HG02884 (cell line): ENCODE data around the gene CNNM4.

Experiments
- ATAC-seq: cut with Tn5 transposase; IDR thresholded peaks from one replicate; pipeline ENCODE4 v1.9.1; 2021; ENCODE audit warnings: mild to moderate bottlenecking, moderate library complexity; ENCODE audit not compliant: unreplicated experiment

CNNM4 gene

GRCh38 chr2:96828436-96828835 is 67.7 kb downstream of the CNNM4 start:
- ATAC-seq: no peak

- no peak for ATAC-seq
Measured at GRCh38 chr2:96828874-96829273, 68.2 kb downstream of the CNNM4 start.

GRCh38 chr2:96830044-96830562 is 69.4 kb downstream of the CNNM4 start:
- no peak for ATAC-seq

DNA sequence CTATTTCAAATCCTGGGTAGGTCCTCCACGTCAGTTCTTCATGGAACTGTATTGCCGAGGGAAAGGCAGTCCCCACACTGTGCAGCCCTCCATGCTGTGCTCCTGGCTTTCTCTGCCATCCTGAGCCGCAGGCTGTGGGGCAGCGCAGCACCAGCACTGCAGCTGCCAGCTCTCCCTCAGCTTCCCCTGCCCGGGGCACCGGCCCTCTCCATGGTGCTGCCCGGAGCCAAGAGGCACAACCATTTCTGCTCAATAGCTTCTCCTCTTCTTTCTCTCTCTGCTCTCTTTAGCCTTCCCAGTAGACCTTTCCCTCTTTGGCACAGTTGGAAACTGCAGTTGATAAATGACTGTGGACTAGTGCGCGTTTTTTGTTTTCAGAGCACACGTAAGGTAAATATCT is 71.0 kb downstream of the CNNM4 start:
- no peak for ATAC-seq

DNA sequence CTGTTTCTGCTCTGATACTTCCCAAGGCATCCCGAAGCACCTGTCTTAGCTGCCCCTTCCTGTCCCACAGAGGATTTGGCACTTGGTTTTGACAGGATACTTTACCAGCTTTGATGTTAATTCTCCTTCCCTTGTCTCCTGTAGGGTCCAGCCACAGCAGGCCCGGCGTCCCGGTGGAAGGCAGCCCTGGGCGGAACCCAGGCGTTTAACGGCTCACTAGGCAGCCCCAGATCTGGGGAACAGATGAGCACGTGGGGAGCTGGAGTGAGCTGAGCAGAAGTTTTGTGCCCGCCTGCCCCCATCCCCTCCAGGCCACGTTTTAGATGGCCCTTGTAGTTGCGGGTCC is 71.7 kb downstream of the CNNM4 start:
- ATAC-seq: no peak

DNA sequence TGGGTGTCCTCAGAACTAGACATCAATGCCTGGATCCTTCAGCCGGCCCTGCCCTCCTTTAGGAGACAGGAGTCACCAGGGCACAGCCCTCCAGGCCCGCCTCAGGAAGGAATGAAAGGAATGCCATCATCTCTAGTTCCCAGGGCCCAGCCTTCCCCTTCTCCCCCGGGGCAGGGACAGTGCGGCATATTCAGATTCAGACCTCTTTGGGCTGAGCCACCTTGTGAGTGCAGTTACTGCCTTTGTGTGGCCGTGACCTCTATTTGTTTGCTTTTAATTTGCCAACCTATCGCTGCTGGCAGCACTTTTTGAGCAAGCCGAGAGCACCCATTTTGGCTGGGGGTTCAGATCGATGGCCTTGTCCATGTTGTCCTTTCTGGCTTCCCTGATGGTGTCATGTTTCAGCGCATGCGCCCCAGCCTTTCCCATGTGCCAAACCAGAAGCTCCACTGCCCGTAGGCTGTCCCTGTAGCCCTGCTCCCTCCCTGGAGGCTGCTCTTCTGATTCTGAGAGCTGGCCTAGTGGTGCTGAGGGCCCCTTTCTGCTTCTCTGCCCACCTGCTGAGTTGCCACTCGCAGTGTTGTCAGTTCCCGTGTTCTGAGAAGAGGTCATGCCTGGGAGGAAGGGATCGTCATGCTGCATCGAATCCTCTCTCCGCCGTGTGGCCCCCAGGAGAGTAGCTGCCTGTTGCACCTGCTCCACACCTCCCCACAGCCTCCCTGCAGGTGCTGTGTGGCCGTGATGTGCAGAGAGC is 72.2 kb downstream of the CNNM4 start:
- ATAC-seq: no peak

DNA sequence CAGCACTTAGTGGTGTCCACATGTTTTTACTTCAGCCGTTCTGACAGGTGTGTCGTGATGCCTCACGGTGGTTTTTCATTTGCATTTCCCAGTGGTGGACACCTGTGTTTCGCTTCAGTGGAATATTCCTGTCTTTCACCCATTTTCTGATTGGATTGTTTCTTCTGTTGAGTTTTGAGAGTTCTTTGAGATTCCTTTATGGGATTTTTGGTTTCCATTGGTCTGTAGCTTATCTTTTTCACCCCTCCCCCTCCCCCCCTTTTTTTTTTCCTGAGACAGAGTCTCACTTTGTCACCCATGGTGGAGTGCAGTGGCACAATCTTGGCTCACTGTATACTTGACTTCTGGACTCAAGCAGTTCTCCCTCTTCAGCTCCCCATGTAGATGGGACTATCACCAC is 75.1 kb downstream of the CNNM4 start:
- no peak for ATAC-seq

GRCh38 chr2:96837575-96837974 is 76.9 kb downstream of the CNNM4 start:
- ATAC-seq: no peak

- ATAC-seq: no peak
Measured at GRCh38 chr2:96838345-96839292, 77.9 kb downstream of the CNNM4 start.

- no peak for ATAC-seq
Measured at GRCh38 chr2:96839293-96839874, 78.7 kb downstream of the CNNM4 start.

GRCh38 chr2:96839875-96840850 is 79.5 kb downstream of the CNNM4 start:
- no peak for ATAC-seq

DNA sequence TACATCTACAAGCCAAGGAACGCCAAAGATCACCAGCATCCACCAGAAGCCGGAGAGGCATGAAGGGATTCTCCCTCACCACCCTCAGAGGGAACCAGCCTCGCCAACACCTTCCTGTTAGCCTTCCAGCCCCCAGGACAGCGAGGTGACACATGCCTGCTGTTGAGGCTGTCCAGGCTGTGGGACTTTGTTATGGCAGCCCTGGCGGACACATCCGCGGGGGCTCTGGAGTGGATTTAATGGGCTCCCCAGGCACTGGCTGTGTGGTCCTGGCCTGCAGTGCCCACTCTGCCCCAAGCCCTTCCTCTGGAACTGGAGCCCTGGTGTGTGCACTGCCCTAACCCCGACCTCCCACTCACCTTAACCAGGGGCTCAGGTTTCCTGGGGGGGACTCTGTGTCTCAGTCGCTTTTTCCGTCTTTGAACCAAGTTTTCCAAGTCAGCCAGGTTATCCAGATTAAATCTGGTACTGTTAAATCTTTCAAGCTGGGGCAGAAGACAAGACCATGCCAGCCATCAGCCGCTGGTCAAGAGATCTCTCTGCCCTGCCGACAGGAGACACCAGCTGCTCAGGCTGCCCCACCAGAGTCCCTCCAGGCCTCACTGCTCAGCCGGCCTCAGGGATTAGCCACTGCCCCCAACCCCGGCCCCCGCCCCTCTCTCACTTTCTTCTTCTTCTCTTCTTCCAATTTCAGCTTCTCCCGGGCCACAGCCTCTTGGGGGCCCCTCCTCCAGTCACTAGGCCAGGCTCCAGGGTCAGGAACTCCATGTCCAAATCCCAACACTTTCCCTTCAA is 81.2 kb downstream of the CNNM4 start:
- no peak for ATAC-seq

DNA sequence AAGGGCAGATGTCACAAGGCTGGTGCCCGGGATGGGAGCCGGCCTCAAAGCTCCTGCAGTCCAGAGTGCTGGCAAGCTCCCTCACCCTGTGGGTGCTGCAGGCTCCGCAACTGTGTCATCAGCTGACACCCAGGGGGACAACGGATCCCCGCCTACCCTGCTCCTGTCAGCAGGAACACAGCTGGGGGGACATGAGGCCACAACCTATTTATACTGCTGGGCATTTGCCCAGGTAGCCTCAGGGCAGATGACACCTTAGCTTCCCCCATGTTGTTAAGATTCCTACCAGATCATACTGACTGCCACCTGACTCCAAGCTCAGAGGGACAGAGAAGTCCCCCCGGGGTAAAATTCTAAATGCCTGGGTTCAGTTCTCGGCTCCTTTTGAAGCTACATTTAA is 81.9 kb downstream of the CNNM4 start:
- no peak for ATAC-seq

DNA sequence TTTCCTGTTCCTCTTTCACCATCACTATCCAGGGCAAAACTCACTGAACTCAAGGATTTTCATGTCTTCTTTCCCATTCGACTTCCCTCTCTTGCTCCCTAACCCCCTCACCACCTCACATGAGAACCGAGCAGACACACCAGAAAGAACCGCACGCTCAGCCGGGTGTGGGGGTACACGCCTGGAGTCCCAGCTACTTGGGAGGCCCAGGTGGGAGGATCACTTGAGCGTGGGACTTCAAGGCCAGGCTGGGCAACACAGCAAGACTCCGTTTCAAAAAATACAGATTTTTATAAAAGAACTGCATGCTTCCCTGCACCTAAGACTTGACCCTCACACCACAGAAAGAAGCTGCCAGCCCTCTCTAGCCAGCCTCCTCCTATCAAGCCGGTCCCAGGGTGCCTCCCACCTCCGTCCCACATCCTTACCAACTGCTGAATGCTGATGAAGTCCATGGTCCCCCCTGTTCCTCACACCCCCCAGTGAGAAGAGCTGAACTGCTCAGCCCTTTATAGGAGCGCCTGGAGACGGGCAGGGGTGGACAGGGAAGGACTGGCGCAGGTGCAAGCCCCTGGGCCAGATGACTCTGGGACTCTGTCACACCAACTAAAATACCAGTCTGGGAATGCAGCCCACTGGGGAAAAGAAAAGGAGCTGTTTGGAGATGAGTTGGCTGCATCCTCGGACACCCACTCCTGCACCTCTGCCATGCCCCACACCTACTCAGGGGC is 83.0 kb downstream of the CNNM4 start, which contains the start of gene ANKRD23:
ANKRD23 (minus strand) TSS at position 484 of the 731 bp plus-strand sequence; CDS start at position 455, 29 bp downstream.
- ATAC-seq: no peak

DNA sequence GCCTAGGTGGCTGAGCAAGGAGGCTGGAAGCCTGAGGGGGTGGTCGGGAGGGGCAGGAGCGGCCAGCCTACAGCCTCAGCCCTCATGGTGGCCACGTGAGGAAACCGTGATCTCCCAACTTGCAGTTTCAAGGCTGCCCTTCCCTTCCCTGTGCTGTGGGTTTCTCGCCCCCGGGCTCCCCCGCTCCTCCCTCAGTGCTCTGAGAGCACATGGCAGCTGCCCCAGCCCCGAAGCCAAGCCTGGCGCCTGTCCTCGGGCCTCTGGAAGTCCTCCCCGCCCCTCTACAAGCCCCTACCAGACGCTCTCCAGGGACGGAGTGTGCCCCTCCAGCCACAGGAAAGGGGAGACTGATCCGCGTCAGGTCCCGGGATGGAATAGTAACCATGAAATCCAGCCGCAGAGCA is 83.7 kb downstream of the CNNM4 start:
- no peak for ATAC-seq

DNA sequence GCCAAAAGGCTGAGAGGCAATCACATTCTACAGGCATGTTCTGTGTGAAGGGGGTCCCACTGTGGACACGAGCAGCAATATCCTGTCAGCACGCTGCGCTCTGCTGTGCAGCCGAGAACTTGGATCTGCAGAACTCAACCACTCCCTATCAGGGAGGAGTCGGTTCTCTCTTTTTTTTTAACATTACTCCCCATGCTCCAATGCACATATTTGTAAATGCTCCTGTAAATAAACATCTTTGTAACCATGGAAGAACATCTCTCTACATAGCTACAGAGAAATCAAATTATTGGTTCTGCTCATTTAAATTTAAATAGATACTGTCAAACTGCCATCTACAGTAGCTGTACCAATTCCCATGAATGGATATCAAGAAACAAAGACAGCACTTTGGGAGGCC is 86.1 kb downstream of the CNNM4 start:
- no peak for ATAC-seq

DNA sequence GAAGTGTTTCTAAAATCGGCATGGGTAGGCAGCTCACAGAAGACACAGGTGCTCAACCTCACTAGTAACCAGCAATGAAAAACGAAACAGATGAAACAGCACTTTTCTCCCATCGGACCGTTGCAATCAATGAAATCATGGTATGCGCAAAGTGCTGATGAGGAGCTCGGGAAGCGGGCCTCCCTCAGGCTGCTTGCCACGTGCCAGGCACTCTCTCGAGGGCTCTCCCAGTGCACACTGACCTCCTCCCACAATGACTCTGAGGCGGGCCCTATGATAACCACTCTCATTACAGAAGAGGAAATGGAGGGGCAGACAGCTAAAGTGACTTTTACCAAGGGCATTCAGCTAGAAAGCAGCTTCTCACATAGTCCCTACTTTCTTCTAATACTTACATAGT is 86.9 kb downstream of the CNNM4 start:
- no peak for ATAC-seq

DNA sequence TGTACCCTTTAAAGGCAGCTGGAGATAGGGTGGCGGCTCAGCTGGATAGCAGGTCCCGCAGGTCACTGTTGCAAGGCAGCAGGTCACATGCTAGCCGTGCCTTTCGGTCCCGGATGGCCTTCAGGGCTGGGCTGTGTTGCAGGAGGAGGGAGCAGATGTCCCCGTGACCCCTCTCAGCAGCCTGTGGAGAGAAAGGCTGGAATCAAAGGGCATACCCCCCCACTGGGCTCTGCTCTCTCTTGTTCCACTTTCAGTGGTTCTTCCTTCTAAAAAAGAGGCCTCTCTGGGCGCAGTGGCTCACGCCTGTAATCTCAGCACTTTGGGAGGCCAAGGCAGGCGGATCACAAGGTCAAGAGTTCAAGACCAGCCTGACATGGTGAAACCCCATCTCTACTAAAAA is 87.6 kb downstream of the CNNM4 start:
- ATAC-seq: no peak

DNA sequence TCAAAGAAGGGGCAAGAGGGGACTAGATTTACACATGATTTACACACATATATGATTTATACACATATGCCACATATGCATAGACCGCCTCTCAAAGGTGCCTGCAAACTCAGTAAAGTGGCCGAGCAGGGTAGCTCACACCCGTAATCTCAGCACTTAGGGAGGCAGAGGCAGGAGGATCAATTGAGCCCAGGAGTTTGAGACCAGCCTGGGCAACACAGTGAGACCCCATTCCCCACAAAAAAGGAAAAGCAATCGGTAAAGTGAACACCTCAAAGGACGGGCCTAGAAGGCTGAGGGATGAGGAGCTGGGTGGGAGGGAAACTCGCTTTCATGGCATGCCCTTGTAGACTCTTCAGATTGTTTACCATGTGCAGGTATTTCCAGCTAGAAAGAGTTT is 92.0 kb downstream of the CNNM4 start:
- no peak for ATAC-seq
